HCT116 (cell line): ENCODE data around the gene VSX2. TPM values are rescaled to one million over a fixed set of nuclear protein-coding genes. Genes with fewer than 3 reads are reported as not detected.

Source experiments
- ATAC-seq: fragments of 200-7000 bp; cut with Tn5 transposase; 2 replicates; pipeline ENCODE4 v1.9.1; 2020; ENCODE audit warnings: mild to moderate bottlenecking, moderate library complexity
- BruUV-seq: library from RNA; stranded (reverse); fragments of 400-500 nt; replicated peaks from 2 replicates; lab custom pipeline; 2021; lab: Mats Ljungman, UMichigan
- CTCF ChIA-PET: fragments of 300-600 bp; sonication (Branson Sonifier 250); formaldehyde crosslinking; loops from one replicate; lab custom pipeline; 2021; ENCODE audit warnings: antibody characterized with exemption; lab: Charles Lee
- POLR2A ChIA-PET: fragments of 300-600, 350-600 bp; sonication (Branson Sonifier 250); formaldehyde crosslinking; loops from one replicate; lab custom pipeline; 2021; ENCODE audit warnings: antibody characterized with exemption; lab: Charles Lee
- RAD21 ChIA-PET, 2 experiments: fragments of 300-600 bp; sonication (Branson Sonifier 250); formaldehyde crosslinking; loops; one replicate each; lab custom pipeline; 2023; ENCODE audit warnings: low total read pairs in 2 of 2; ENCODE audit not compliant: uncharacterized antibody in 2 of 2, unreplicated experiment in 2 of 2, low non-redundant PET in 1 of 2; lab: Charles Lee
- DNase-seq: peaks from one replicate; pipeline ENCODE4 v3.0.0-alpha.2; 2010; ENCODE audit warnings: low read depth, low spot score
- H2AFZ ChIP-seq: fragments of 200-600 bp; shearing (Covaris generic), sonication (generic); 2 replicates; pipeline ENCODE4 v1.6.1; 2017; ENCODE audit warnings: low read depth, mixed run types, mixed read lengths, antibody characterized with exemption, low read length; ENCODE audit not compliant: poor library complexity, severe bottlenecking
- H3K27ac ChIP-seq: 2 replicates; pipeline ENCODE4 v1.5.1; 2012; ENCODE audit warnings: low read depth, low read length
- H3K27me3 ChIP-seq: fragments of 200-600 bp; sonication (generic); 2 replicates; pipeline ENCODE4 v1.6.1; 2016; ENCODE audit warnings: mixed run types, low read length, mixed read lengths; ENCODE audit not compliant: insufficient read depth
- H3K36me3 ChIP-seq, 2 experiments: fragments of 200-500 bp in 1 of 2; fragments of 200-600 bp in 1 of 2; sonication (Bioruptor generic) in 1 of 2; sonication (generic) in 1 of 2; 2 replicates each; pipeline versions ENCODE4 v1.5.1 to v1.6.1; 2014 to 2016; ENCODE audit warnings: low read length in 2 of 2, inconsistent platforms in 1 of 2, mixed read lengths in 1 of 2, mixed run types in 1 of 2; ENCODE audit not compliant: insufficient read depth in 2 of 2, control insufficient read depth in 1 of 2
- H3K4me1 ChIP-seq, 2 experiments: fragments of 200-600 bp in 1 of 2; sonication (generic) in 1 of 2; 2 replicates each; pipeline versions ENCODE4 v1.5.1 to v1.6.1; 2012 to 2017; ENCODE audit warnings: low read length in 2 of 2, inconsistent platforms in 1 of 2, mild to moderate bottlenecking in 1 of 2, mixed read lengths in 1 of 2, mixed run types in 1 of 2, moderate library complexity in 1 of 2; ENCODE audit not compliant: insufficient read depth in 2 of 2, control insufficient read depth in 1 of 2
- H3K4me2 ChIP-seq: fragments of 200-600 bp; sonication (generic); 2 replicates; pipeline ENCODE4 v1.6.1; 2017; ENCODE audit warnings: mixed run types, low read length, mixed read lengths
- H3K4me3 ChIP-seq, 2 experiments: fragments of 200-600 bp in 1 of 2; sonication (generic) in 1 of 2; replicated peaks in 1 of 2; 2 replicates each; pipeline ENCODE4 v1.5.1; 2011 to 2016; ENCODE audit warnings: low read length in 2 of 2, control low read depth in 1 of 2, low read depth in 1 of 2, mild to moderate bottlenecking in 1 of 2, mixed read lengths in 1 of 2, mixed run types in 1 of 2
- H3K79me2 ChIP-seq: fragments of 200-600 bp; sonication (generic); 2 replicates; pipeline ENCODE4 v1.6.1; 2017; ENCODE audit warnings: mild to moderate bottlenecking, mixed run types, low read length, moderate library complexity, mixed read lengths; ENCODE audit not compliant: insufficient read depth
- H3K9ac ChIP-seq: fragments of 200-600 bp; sonication (generic); 2 replicates; pipeline ENCODE4 v1.6.1; 2016; ENCODE audit warnings: low read length, mixed read lengths
- H3K9me2 ChIP-seq: fragments of 200-600 bp; sonication (generic), shearing (Covaris generic); 2 replicates; pipeline ENCODE4 v1.6.1; 2017; ENCODE audit warnings: mixed run types, mild to moderate bottlenecking, moderate library complexity; ENCODE audit not compliant: insufficient read depth
- H3K9me3 ChIP-seq, 2 experiments: fragments of 200-500 bp in 1 of 2; fragments of 200-600 bp in 1 of 2; sonication (Bioruptor generic) in 1 of 2; sonication (generic) in 1 of 2; 2 replicates each; pipeline ENCODE4 v1.6.1; 2014 to 2017; ENCODE audit warnings: low read length in 2 of 2, mixed read lengths in 2 of 2, inconsistent platforms in 1 of 2, low read depth in 1 of 2, mild to moderate bottlenecking in 1 of 2, mixed run types in 1 of 2, moderate library complexity in 1 of 2; ENCODE audit not compliant: control insufficient read depth in 1 of 2, insufficient read depth in 1 of 2
- H4K20me1 ChIP-seq: fragments of 200-600 bp; sonication (generic), shearing (Covaris generic); 2 replicates; pipeline ENCODE4 v1.6.1; 2017; ENCODE audit warnings: mixed run types, mild to moderate bottlenecking, moderate library complexity; ENCODE audit not compliant: insufficient read depth
- ATF3 ChIP-seq: IDR thresholded peaks from 2 replicates; pipeline ENCODE4 v1.6.1; 2012
- CBX3 ChIP-seq: IDR thresholded peaks from 2 replicates; pipeline ENCODE4 v1.6.1; 2012; ENCODE audit warnings: low read depth
- CEBPB ChIP-seq: IDR thresholded peaks from 2 replicates; pipeline ENCODE4 v1.6.1; 2012; ENCODE audit warnings: low read depth
- EGR1 ChIP-seq: IDR thresholded peaks from 2 replicates; pipeline ENCODE4 v1.6.1; 2012; ENCODE audit warnings: low read depth
- ELF1 ChIP-seq: IDR thresholded peaks from 2 replicates; pipeline ENCODE4 v1.6.1; 2012; ENCODE audit warnings: low read depth, borderline replicate concordance
- EZH2 ChIP-seq: fragments of 200-600 bp; sonication (generic); IDR thresholded peaks from 2 replicates; pipeline ENCODE4 v1.6.1; 2017; ENCODE audit warnings: antibody characterized with exemption, mixed run types
- FOSL1 ChIP-seq: IDR thresholded peaks from 2 replicates; pipeline ENCODE4 v1.6.1; 2012; ENCODE audit warnings: low read depth
- JUND ChIP-seq: IDR thresholded peaks from 2 replicates; pipeline ENCODE4 v1.6.1; 2012
- POLR2AphosphoS5 ChIP-seq: IDR thresholded peaks from 2 replicates; pipeline ENCODE4 v1.6.1; 2011; ENCODE audit warnings: mild to moderate bottlenecking, low read depth, low read length, moderate library complexity
- RAD21 ChIP-seq: IDR thresholded peaks from 2 replicates; pipeline ENCODE4 v1.6.1; 2012; ENCODE audit warnings: low read depth, mild to moderate bottlenecking
- SIN3A ChIP-seq: IDR thresholded peaks from 2 replicates; pipeline ENCODE4 v1.6.1; 2012; ENCODE audit warnings: low read depth
- SRF ChIP-seq: IDR thresholded peaks from 2 replicates; pipeline ENCODE4 v1.6.1; 2012; ENCODE audit warnings: low read depth
- TCF7L2 ChIP-seq: IDR thresholded peaks from 2 replicates; pipeline ENCODE4 v1.7.0; 2011; ENCODE audit warnings: borderline replicate concordance, inconsistent platforms; ENCODE audit not compliant: insufficient read depth, insufficient read length; ENCODE audit errors: extremely low read depth
- ZFX ChIP-seq: fragments of 450-650 bp; IDR thresholded peaks from 2 replicates; pipeline ENCODE4 v1.6.1; 2017
- ZNF274 ChIP-seq: fragments of 200-500 bp; sonication (Bioruptor generic); IDR thresholded peaks from 2 replicates; pipeline ENCODE4 v1.6.1; 2014; ENCODE audit warnings: mild to moderate bottlenecking, low read depth, low read length, inconsistent platforms
- intact Hi-C: fragments of 100-400 bp; cut with micrococcal nuclease; formaldehyde crosslinking; loops from 2 replicates; pipeline ENCODE4 v1.10.0; 2022
- total RNA-seq: library from RNA; stranded (reverse); gene quantifications from one replicate; pipeline ENCODE4 v1.2.1, GENCODE V29; 2021; ENCODE audit not compliant: unreplicated experiment
- TF ChIP-seq, protein P1 (sequence below): IDR thresholded peaks from 2 replicates; pipeline ENCODE4 v1.6.1; 2012; ENCODE audit warnings: low read depth
- TF ChIP-seq, protein P2 (sequence below), 3 experiments: fragments of 200-600 bp in 1 of 3; sonication (generic) in 1 of 3; IDR thresholded peaks in 2 of 3; conservative IDR thresholded peaks in 1 of 3; 2 replicates each; pipeline ENCODE4 v1.5.1; 2012 to 2017; ENCODE audit warnings: low read depth in 2 of 3, low read length in 2 of 3, antibody characterized with exemption in 1 of 3, borderline replicate concordance in 1 of 3, control low read depth in 1 of 3, mild to moderate bottlenecking in 1 of 3, mixed read lengths in 1 of 3, mixed run types in 1 of 3, moderate library complexity in 1 of 3; ENCODE audit not compliant: insufficient read depth in 1 of 3

The VSX2 gene
- total RNA-seq, 1 experiment from 2014 or later, result not detected

DNA sequence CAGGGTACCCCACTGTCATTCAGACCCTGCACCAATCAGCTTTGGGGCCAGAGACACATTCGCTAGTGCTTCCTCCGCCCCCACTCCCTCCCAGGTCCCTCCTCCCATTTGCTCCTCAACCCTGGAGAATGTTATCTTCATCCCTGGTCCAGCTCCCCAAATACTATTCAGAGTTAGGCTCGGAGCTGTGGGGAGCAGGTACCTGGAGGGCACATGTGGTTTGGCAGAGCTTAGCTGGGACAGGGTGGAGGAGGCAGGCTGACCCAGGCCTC is 19.5 kb downstream of the VSX2 start:
- ATAC-seq, result no peak
- BruUV-seq, result no TSS peak

DNA sequence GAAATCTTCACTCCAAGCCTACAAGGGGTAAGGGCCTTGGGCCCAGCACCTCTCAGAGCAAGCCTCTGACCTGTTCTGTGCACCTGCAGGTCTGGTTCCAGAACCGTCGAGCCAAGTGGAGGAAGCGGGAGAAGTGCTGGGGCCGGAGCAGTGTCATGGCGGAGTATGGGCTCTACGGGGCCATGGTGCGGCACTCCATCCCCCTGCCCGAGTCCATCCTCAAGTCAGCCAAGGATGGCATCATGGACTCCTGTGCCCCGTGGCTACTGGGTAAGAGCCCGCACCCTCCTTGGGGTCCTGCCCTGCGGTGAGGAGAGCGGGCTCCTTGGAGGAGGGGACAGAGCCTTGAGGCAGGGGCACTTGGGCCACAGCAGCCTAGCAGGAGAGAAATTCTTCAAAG is 20.3 kb downstream of the VSX2 start:
- ChIA-PET RAD21 (no interaction called here), CTCF (no interaction called here), POLR2A (no interaction called here)
- H3K27me3 ChIP-seq, result no peaks in the 10 kb centered on the region
- no peaks in the 10 kb centered on the region for H3K79me2 ChIP-seq
- no peaks in the 10 kb centered on the region for H3K36me3 ChIP-seq
- no peak overlapping the region for H3K4me3 ChIP-seq
- DNase-seq (no peak), ATAC-seq (no peak)
- BruUV-seq, result no TSS peak
- H4K20me1 ChIP-seq, result no peaks in the 10 kb centered on the region
- no peak overlapping the region for H3K4me2 ChIP-seq
- no peak overlapping the region for H3K27ac ChIP-seq
- no peak overlapping the region for H3K9ac ChIP-seq
- intact Hi-C loops, result no loop called here
- H2AFZ ChIP-seq, result no peak overlapping the region
- H3K4me1 ChIP-seq, result peaks cover 0 to 12% of the 10 kb centered on the region in 2 experiments; a peak in 3 of 4 replicates
- H3K9me2 ChIP-seq, result no peaks in the 10 kb centered on the region
- no peaks in the 10 kb centered on the region for H3K9me3 ChIP-seq
- no peak for TF ChIP-seq SRF
- no peak for TF ChIP-seq SIN3A
- TF ChIP-seq ZFX, result no peak
- no peak for TF ChIP-seq EZH2
- TF ChIP-seq, protein P1, sequence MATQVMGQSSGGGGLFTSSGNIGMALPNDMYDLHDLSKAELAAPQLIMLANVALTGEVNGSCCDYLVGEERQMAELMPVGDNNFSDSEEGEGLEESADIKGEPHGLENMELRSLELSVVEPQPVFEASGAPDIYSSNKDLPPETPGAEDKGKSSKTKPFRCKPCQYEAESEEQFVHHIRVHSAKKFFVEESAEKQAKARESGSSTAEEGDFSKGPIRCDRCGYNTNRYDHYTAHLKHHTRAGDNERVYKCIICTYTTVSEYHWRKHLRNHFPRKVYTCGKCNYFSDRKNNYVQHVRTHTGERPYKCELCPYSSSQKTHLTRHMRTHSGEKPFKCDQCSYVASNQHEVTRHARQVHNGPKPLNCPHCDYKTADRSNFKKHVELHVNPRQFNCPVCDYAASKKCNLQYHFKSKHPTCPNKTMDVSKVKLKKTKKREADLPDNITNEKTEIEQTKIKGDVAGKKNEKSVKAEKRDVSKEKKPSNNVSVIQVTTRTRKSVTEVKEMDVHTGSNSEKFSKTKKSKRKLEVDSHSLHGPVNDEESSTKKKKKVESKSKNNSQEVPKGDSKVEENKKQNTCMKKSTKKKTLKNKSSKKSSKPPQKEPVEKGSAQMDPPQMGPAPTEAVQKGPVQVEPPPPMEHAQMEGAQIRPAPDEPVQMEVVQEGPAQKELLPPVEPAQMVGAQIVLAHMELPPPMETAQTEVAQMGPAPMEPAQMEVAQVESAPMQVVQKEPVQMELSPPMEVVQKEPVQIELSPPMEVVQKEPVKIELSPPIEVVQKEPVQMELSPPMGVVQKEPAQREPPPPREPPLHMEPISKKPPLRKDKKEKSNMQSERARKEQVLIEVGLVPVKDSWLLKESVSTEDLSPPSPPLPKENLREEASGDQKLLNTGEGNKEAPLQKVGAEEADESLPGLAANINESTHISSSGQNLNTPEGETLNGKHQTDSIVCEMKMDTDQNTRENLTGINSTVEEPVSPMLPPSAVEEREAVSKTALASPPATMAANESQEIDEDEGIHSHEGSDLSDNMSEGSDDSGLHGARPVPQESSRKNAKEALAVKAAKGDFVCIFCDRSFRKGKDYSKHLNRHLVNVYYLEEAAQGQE, result no peak
- no peak for TF ChIP-seq RAD21
- no peak for TF ChIP-seq ATF3
- TF ChIP-seq, protein P2, sequence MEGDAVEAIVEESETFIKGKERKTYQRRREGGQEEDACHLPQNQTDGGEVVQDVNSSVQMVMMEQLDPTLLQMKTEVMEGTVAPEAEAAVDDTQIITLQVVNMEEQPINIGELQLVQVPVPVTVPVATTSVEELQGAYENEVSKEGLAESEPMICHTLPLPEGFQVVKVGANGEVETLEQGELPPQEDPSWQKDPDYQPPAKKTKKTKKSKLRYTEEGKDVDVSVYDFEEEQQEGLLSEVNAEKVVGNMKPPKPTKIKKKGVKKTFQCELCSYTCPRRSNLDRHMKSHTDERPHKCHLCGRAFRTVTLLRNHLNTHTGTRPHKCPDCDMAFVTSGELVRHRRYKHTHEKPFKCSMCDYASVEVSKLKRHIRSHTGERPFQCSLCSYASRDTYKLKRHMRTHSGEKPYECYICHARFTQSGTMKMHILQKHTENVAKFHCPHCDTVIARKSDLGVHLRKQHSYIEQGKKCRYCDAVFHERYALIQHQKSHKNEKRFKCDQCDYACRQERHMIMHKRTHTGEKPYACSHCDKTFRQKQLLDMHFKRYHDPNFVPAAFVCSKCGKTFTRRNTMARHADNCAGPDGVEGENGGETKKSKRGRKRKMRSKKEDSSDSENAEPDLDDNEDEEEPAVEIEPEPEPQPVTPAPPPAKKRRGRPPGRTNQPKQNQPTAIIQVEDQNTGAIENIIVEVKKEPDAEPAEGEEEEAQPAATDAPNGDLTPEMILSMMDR (IDR thresholded peaks at IDR 0.05 in 2 of 3, conservative IDR thresholded peaks at IDR 0.05 in 1 of 3; ENCODE audit: borderline replicate concordance in 1 of 3, insufficient read depth in 1 of 3, low read depth in 2 of 3, low read length in 2 of 3), result no peak
- no peak for TF ChIP-seq ELF1
- no peak for TF ChIP-seq ZNF274
- no peak for TF ChIP-seq POLR2AphosphoS5
- no peak for TF ChIP-seq EGR1
- TF ChIP-seq FOSL1, result no peak

More for the DNA sequence above, 19.5 kb downstream of the VSX2 start:
- no peak overlapping the region for H3K4me2 ChIP-seq
- TF ChIP-seq EZH2, result no peak
- TF ChIP-seq TCF7L2, result no peak
- no peak for TF ChIP-seq JUND
- no peak for TF ChIP-seq CBX3
- no peak for TF ChIP-seq CEBPB
- no peak for TF ChIP-seq EGR1
- TF ChIP-seq ELF1, result no peak
- POLR2A ChIA-PET, result no interaction called here
- peaks cover 0 to 12% of the 10 kb centered on the region in 2 experiments; a peak in 3 of 4 replicates for H3K4me1 ChIP-seq
- H3K27me3 ChIP-seq, result no peaks in the 10 kb centered on the region
- intact Hi-C loops, result no loop called here
- RAD21 ChIA-PET, result no interaction called here
- H3K27ac ChIP-seq, result no peak overlapping the region
- no peaks in the 10 kb centered on the region for H4K20me1 ChIP-seq
- no peaks in the 10 kb centered on the region for H3K9me3 ChIP-seq
- no peaks in the 10 kb centered on the region for H3K36me3 ChIP-seq
- H3K79me2 ChIP-seq, result no peaks in the 10 kb centered on the region
- no peaks in the 10 kb centered on the region for H3K9me2 ChIP-seq
- H2AFZ ChIP-seq, result no peak overlapping the region
- no peak overlapping the region for H3K9ac ChIP-seq
- H3K4me3 ChIP-seq, result no peak overlapping the region
- CTCF ChIA-PET, result interaction anchor here (1.0 to 2.3 kb wide), 3 partner anchors 8 to 232 kb away, joined by 3 to 14 read pairs (median 4); no protein-coding TSS in a partner anchor
- DNase-seq, result no peak
